ENCODE measurements around the gene TMEM8B. TPM values are rescaled to one million over a fixed set of nuclear protein-coding genes. Genes with fewer than 3 reads are reported as not detected.

TMEM8B gene
- total RNA-seq, result 10 to 100 TPM; 15.1 to 17.6 TPM

- Histone ChIP-seq H3K27ac (peak within 1 kb of the TSS; percentile 88), H3K9ac (ENCODE audit: low read depth in 2 of 2, low read length in 2 of 2) (peak within 1 kb of the TSS; percentile 84 to 89), H3K36me3 (no peaks in the 10 kb centered on the region), H3K4me3 (peak within 1 kb of the TSS; percentile 64), H3K27me3 (no peaks in the 10 kb centered on the region), H3K4me1 (peaks cover 10% of the 10 kb centered on the region), H3K9me3 (no peaks in the 10 kb centered on the region)
- no peak for TF ChIP-seq CTCF (IDR thresholded peaks at IDR 0.05)
- DNase-seq, result peak; percentile 97
- intact Hi-C loops (cut with DNase I), result no loop called here
Measured at GRCh38 chr9:35829084-35829763, at the start of gene TMEM8B. TMEM8B (plus strand) TSS chr9:35829228; CDS start chr9:35829448, 220 bp downstream.

GRCh38 chr9:35781066-35781465 lies 48.0 kb upstream of the TMEM8B start:
- H3K27ac ChIP-seq, result no peak overlapping the region
- intact Hi-C loops (cut with DNase I), result no loop called here
- H3K27me3 ChIP-seq, result no peaks in the 10 kb centered on the region
- TF ChIP-seq CTCF (IDR thresholded peaks at IDR 0.05), result no peak
- H3K36me3 ChIP-seq, result no peaks in the 10 kb centered on the region
- H3K4me1 ChIP-seq, result no peaks in the 10 kb centered on the region
- H3K9me3 ChIP-seq, result no peaks in the 10 kb centered on the region
- H3K4me3 ChIP-seq, result no peak overlapping the region
- no peak overlapping the region for H3K9ac ChIP-seq (ENCODE audit: low read depth in 2 of 2, low read length in 2 of 2)
- DNase-seq, result no peak

- Histone ChIP-seq H3K4me1 (no peaks in the 10 kb centered on the region), H3K4me3 (no peak overlapping the region), H3K27me3 (no peaks in the 10 kb centered on the region), H3K36me3 (no peaks in the 10 kb centered on the region), H3K9me3 (no peaks in the 10 kb centered on the region), H3K27ac (no peak overlapping the region), H3K9ac (ENCODE audit: low read depth in 2 of 2, low read length in 2 of 2) (no peak overlapping the region)
- intact Hi-C loops (cut with DNase I), result no loop called here
- no peak for DNase-seq
- TF ChIP-seq CTCF (IDR thresholded peaks at IDR 0.05), result no peak
Measured at GRCh38 chr9:35783418-35783817, 45.6 kb upstream of the TMEM8B start.

- no peaks in the 10 kb centered on the region for H3K36me3 ChIP-seq
- no peak overlapping the region for H3K4me3 ChIP-seq
- TF ChIP-seq CTCF (IDR thresholded peaks at IDR 0.05), result no peak
- no peaks in the 10 kb centered on the region for H3K4me1 ChIP-seq
- H3K27me3 ChIP-seq, result no peaks in the 10 kb centered on the region
- no peak overlapping the region for H3K27ac ChIP-seq
- H3K9ac ChIP-seq (ENCODE audit: low read depth in 2 of 2, low read length in 2 of 2), result no peak overlapping the region
- intact Hi-C loops (cut with DNase I), result no loop called here
- no peaks in the 10 kb centered on the region for H3K9me3 ChIP-seq
- no peak for DNase-seq
Measured at GRCh38 chr9:35789541-35789940, 39.5 kb upstream of the TMEM8B start.

GRCh38 chr9:35790025-35790384 lies 39.0 kb upstream of the TMEM8B start:
- TF ChIP-seq CTCF (IDR thresholded peaks at IDR 0.05), result no peak
- no peaks in the 10 kb centered on the region for H3K4me1 ChIP-seq
- H3K27me3 ChIP-seq, result no peaks in the 10 kb centered on the region
- no peak overlapping the region for H3K4me3 ChIP-seq
- no peak overlapping the region for H3K9ac ChIP-seq (ENCODE audit: low read depth in 2 of 2, low read length in 2 of 2)
- no peak for DNase-seq
- no peaks in the 10 kb centered on the region for H3K36me3 ChIP-seq
- intact Hi-C loops (cut with DNase I), result loop anchor here (5.0 kb wide), 2 partner anchors 87 to 102 kb away; no protein-coding TSS in a partner anchor
- H3K9me3 ChIP-seq, result no peaks in the 10 kb centered on the region
- H3K27ac ChIP-seq, result no peak overlapping the region

Measured in colonic mucosa (tissue), 4 donors.